Esophagus squamous epithelium (tissue), 5 donors: ENCODE results near the gene CAMTA1. TPM values are rescaled to one million over a fixed set of nuclear protein-coding genes. Genes with fewer than 3 reads are reported as not detected.
A peak's percentile ranks its signal among the peaks of the same experiment; 100 is the strongest.

Experiments
- DNase-seq: peaks from one replicate; lab custom pipeline; 2025; lab: John Stamatoyannopoulos, UW
- H3K27ac ChIP-seq, 4 donors: fragments of 200-600 bp; sonication (generic); one replicate each; pipeline ENCODE4 v1.5.1; 2016 to 2019; ENCODE audit warnings: mild to moderate bottlenecking in 1 of 4
- H3K27me3 ChIP-seq, 4 donors: fragments of 200-600 bp; sonication (generic); 1 replicate in 3 of 4; 2 replicates in 1 of 4; pipeline versions ENCODE4 v1.5.1 to v1.6.0; 2017 to 2021; ENCODE audit warnings: antibody characterized with exemption in 1 of 4
- H3K36me3 ChIP-seq, 3 donors: fragments of 200-600 bp; sonication (generic); one replicate each; pipeline ENCODE4 v1.5.1; 2016 to 2019
- H3K4me1 ChIP-seq, 3 donors: fragments of 200-600 bp; sonication (generic); one replicate each; pipeline ENCODE4 v1.5.1; 2017 to 2019
- H3K4me3 ChIP-seq, 4 donors: fragments of 200-600 bp; sonication (generic); 1 replicate in 3 of 4; 2 replicates in 1 of 4; pipeline ENCODE4 v1.5.1; 2016 to 2019; ENCODE audit warnings: mild to moderate bottlenecking in 2 of 4, moderate library complexity in 1 of 4
- H3K9me3 ChIP-seq, 3 donors: fragments of 200-600 bp; sonication (generic); one replicate each; pipeline ENCODE4 v1.5.1; 2016 to 2019
- POLR2A ChIP-seq, 4 donors: fragments of 450-650 bp; IDR thresholded peaks; one replicate each; pipeline ENCODE4 v1.6.1; 2017; ENCODE audit warnings: antibody characterized with exemption in 4 of 4, mild to moderate bottlenecking in 4 of 4, moderate library complexity in 3 of 4
- whole genome bisulfite sequencing, 2 donors: methylation state at CpG; one replicate each; pipeline ENCODE4 v1.1.5; 2018; 5-methylcytosine and 5-hydroxymethylcytosine counted together
- intact Hi-C: fragments of 100-400 bp; cut with DNase I; formaldehyde crosslinking; loops from one replicate; pipeline ENCODE4 v1.15.0; 2022
- total RNA-seq, 4 donors: library from RNA; depleted of rRNA; stranded (reverse); fragments of >200 nt; gene quantifications; one replicate each; pipeline ENCODE4 v1.1.0, GENCODE V29; 2016
- TF ChIP-seq, protein P1 (sequence below), 6 experiments: fragments of 450-650 bp in 4 of 6; fragments of 200-600 bp in 2 of 6; sonication (generic) in 2 of 6; IDR thresholded peaks; one replicate each; pipeline ENCODE4 v1.5.1; 2016 to 2019; ENCODE audit warnings: antibody characterized with exemption in 6 of 6, mild to moderate bottlenecking in 4 of 6, moderate library complexity in 4 of 6
- donor health status: DM: yes; HTN: yes; CAD: no.

CAMTA1 gene
- total RNA-seq, 4 donors from 2014 or later = 31.3 to 77.4 (median 45.9) TPM

DNA sequence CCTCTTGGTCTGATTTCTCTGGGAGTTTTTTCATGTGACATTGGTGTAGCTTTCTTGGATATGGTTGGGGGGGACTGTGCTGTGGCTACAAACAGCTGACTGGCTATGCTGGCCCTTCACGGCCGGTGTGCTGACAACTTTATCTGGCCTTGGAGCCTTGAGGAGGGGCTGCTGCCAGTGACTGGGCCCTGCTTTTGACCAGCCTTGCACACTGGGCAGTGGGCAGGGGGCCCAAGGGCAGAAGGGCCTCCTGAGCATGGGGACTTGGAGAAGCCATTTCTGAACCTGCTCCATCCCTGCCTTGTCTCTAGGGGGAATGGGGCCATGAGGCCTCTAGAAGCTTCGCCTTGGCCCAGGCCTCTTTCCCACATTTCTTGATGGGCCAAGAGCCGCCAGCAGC is 139.6 kb downstream of the CAMTA1 start:
- peaks cover 7 to 23% (median 14%) of the 10 kb centered on the region in 3 donors for H3K4me1 ChIP-seq
- no peaks in the 10 kb centered on the region for H3K9me3 ChIP-seq
- no peak for TF ChIP-seq POLR2A (IDR thresholded peaks at IDR 0.05)
- TF ChIP-seq, protein P1, sequence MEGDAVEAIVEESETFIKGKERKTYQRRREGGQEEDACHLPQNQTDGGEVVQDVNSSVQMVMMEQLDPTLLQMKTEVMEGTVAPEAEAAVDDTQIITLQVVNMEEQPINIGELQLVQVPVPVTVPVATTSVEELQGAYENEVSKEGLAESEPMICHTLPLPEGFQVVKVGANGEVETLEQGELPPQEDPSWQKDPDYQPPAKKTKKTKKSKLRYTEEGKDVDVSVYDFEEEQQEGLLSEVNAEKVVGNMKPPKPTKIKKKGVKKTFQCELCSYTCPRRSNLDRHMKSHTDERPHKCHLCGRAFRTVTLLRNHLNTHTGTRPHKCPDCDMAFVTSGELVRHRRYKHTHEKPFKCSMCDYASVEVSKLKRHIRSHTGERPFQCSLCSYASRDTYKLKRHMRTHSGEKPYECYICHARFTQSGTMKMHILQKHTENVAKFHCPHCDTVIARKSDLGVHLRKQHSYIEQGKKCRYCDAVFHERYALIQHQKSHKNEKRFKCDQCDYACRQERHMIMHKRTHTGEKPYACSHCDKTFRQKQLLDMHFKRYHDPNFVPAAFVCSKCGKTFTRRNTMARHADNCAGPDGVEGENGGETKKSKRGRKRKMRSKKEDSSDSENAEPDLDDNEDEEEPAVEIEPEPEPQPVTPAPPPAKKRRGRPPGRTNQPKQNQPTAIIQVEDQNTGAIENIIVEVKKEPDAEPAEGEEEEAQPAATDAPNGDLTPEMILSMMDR (IDR thresholded peaks at IDR 0.05) = no peak
- no peaks in the 10 kb centered on the region for H3K36me3 ChIP-seq
- no peak overlapping the region for H3K4me3 ChIP-seq
- DNase-seq = no peak
- peak overlapping the region in 1 of 4 donors; percentile 9 for H3K27ac ChIP-seq
- intact Hi-C loops = no loop called here
- WGBS, 2 donors = 75 to 92% methylated on average over 2 of the region's 4 CpGs
- peaks cover 0 to 26% (median 0%) of the 10 kb centered on the region in 4 donors for H3K27me3 ChIP-seq

DNA sequence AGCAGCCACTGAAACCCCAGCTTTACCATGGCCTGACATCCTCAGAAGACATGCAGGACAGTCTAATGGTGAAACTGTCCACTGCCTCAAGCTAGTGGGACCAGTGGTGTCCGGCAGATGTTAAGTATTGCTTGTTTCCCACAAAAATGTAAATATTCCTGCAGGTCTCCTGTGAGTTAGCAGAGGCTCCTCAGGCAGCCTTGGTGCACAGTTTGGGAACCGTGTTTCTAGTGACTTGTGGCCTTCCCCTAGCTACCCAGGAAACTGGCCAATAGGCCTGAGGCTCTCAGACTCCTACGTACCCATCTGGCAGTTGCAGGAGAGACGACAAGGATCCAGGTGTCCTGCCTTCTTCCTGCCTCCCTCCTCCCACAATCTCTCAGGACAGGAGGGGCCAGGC is 142.4 kb downstream of the CAMTA1 start:
- H3K27ac ChIP-seq = no peak overlapping the region
- no peaks in the 10 kb centered on the region for H3K9me3 ChIP-seq
- no peak for DNase-seq
- TF ChIP-seq, protein P1 (IDR thresholded peaks at IDR 0.05) = no peak
- TF ChIP-seq POLR2A (IDR thresholded peaks at IDR 0.05) = no peak
- H3K4me1 ChIP-seq = peaks cover 6 to 14% (median 6%) of the 10 kb centered on the region in 3 donors
- peaks cover 0 to 35% (median 0%) of the 10 kb centered on the region in 4 donors for H3K27me3 ChIP-seq
- H3K4me3 ChIP-seq = no peak overlapping the region
- no peaks in the 10 kb centered on the region for H3K36me3 ChIP-seq
- intact Hi-C loops = no loop called here
- 22 to 47% methylated on average over 3 to 4 of the region's 4 CpGs for WGBS, 2 donors

DNA sequence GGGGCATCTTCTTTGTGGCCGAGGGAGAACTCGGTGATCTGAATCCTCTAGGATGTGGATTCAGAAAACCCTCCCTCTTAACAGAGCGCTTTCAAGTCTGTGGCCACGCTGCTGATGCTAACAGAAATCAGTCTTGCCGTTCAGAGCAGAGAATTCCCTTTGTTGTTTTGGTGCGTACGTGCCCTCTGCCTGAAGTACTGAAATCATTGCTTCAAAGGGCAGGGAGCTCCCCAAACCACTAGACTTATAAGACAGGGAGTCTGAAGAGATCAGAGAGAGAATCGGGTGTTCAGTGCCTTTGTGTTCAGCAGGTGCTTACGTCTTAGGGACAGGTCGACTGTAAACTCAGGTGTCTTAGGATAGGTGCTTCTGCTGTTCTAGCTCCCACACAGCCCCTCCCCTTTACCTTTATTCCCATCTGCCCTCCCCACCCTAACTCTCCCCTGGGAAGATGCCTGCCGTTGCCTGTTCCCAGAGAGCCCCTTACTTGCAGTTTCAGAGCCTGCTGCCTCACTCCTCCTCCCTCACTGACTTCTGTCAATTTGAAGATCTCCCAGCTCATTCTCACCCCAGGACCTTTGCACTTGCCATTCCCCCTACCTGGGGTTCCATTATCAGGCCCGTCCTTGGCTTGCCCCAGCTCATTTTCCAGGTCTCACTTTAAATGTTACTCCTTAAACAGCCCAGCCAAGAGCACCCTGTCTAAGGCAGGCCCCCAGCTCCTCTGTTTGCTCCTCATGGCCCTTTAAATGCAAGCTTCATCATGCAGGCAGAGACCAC is 143.0 kb downstream of the CAMTA1 start:
- intact Hi-C loops = no loop called here
- Histone ChIP-seq H3K9me3 (no peaks in the 10 kb centered on the region), H3K27ac (no peak overlapping the region), H3K4me1 (peaks cover 0 to 8% (median 0%) of the 10 kb centered on the region in 3 donors), H3K27me3 (peaks cover 0 to 39% (median 0%) of the 10 kb centered on the region in 4 donors), H3K36me3 (no peaks in the 10 kb centered on the region), H3K4me3 (no peak overlapping the region)
- no peak for DNase-seq
- 71 to 81% methylated on average over 10 to 11 of the region's 12 CpGs for WGBS, 2 donors
- TF ChIP-seq, protein P1 (IDR thresholded peaks at IDR 0.05) = no peak
- TF ChIP-seq POLR2A (IDR thresholded peaks at IDR 0.05) = no peak

DNA sequence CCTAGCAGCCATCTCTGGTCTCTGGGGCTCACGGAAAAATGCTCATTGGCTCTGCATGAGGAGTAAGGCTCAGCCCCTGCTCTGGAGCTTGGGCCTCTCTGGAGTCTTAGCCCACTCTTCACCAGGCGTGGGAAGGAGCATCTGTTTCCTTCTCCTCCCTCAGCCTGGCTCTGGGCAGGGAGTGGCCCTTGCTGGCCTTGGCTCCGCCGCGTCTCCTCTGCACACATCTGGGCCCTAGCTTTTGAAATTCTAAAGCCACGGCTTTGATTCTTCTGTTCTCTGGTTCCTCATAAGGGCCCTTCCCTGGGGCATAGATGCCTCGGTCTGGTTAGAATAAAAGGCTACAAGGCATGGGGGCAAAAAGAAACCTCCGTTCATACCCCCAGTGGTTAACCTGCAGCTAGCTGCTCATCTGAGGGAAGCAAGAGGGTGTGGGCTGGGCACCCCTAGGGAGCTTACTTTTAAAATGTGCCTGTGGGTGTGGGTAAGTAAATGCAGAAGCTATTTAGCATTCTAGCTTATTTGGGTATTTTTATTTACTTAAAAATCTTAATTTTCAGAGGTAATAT is 145.6 kb downstream of the CAMTA1 start:
- H3K4me1 ChIP-seq = peaks cover 0 to 13% (median 0%) of the 10 kb centered on the region in 3 donors
- WGBS, 2 donors = 74 to 75% methylated on average over 7 to 8 of the region's 8 CpGs
- no peak overlapping the region for H3K4me3 ChIP-seq
- H3K36me3 ChIP-seq = no peaks in the 10 kb centered on the region
- peaks cover 0 to 53% (median 0%) of the 10 kb centered on the region in 4 donors for H3K27me3 ChIP-seq
- no peak overlapping the region for H3K27ac ChIP-seq
- no peak for DNase-seq
- TF ChIP-seq, protein P1 (IDR thresholded peaks at IDR 0.05) = no peak
- TF ChIP-seq POLR2A (IDR thresholded peaks at IDR 0.05) = no peak
- H3K9me3 ChIP-seq = no peaks in the 10 kb centered on the region
- intact Hi-C loops = no loop called here

DNA sequence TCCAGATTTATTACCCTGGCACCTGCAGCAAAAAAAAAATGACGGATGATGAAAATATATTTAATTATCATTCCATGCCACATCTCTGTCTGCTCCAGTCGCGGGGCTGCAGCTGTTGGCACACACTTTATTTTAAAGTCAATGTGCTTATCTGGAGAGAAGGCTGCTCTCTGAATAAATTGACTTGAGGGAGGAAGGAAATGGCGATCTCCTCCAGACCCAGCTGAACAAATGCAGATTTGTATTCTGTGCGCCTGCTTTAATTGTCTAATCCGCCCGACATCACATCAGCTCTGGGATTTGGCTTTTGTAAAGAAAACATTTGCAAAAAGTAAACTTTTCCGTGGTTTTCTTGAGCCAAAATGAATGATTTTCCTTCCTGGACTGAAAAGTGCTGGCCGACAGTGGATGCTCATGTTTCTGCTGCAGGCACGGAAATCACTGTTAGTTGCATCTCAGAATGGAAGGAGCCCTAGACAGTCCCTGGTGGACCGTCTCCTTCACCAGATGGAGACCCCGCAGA is 150.2 kb downstream of the CAMTA1 start:
- H3K36me3 ChIP-seq = no peaks in the 10 kb centered on the region
- 3% methylated on average over 9 to 10 of the region's 12 CpGs for WGBS, 2 donors
- intact Hi-C loops = no loop called here
- peak overlapping the region in 1 of 4 donors; percentile 21 for H3K4me3 ChIP-seq
- H3K27ac ChIP-seq = no peak overlapping the region
- DNase-seq = no peak
- no peaks in the 10 kb centered on the region for H3K9me3 ChIP-seq
- no peak for TF ChIP-seq POLR2A (IDR thresholded peaks at IDR 0.05)
- peaks cover 0 to 65% (median 0%) of the 10 kb centered on the region in 4 donors for H3K27me3 ChIP-seq
- H3K4me1 ChIP-seq = peaks cover 0 to 17% (median 0%) of the 10 kb centered on the region in 3 donors
